ENCODE data around the gene PTBP3. TPM values are rescaled to one million over a fixed set of nuclear protein-coding genes. Genes with fewer than 3 reads are reported as not detected.

Gene PTBP3
- polyA plus RNA-seq, 3 donors, result 33.6 to 68.3 (median 51.4) TPM

- Histone ChIP-seq H3K9me3 (replicated peaks in 1 of 2; ENCODE audit: control insufficient read depth in 1 of 2, insufficient read depth in 1 of 2, low read length in 2 of 2) (no peaks in the 10 kb centered on the region), H3K36me3 (replicated peaks in 1 of 2; ENCODE audit: control insufficient read depth in 1 of 2, insufficient read depth in 2 of 2, low read length in 2 of 2) (peaks cover 0 to 2% of the 10 kb centered on the region in 2 donors), H3K9ac (ENCODE audit: insufficient read depth, low read length, poor library complexity, severe bottlenecking) (no peak overlapping the region), H3K27me3 (ENCODE audit: control insufficient read depth in 2 of 2, insufficient read depth in 2 of 2, low read length in 2 of 2) (no peaks in the 10 kb centered on the region), H3K4me2 (replicated peaks; ENCODE audit: extremely low read depth, low read length, poor library complexity, severe bottlenecking) (no peak overlapping the region), H3K4me3 (replicated peaks in 1 of 3; ENCODE audit: low read depth in 2 of 3, low read length in 3 of 3) (no peak overlapping the region), H3K4me1 (ENCODE audit: control insufficient read depth in 1 of 2, insufficient read depth in 2 of 2, low read length in 2 of 2) (peaks cover 12 to 20% of the 10 kb centered on the region in 2 donors), H2AFZ (ENCODE audit: insufficient read depth, low read depth, low read length, poor library complexity, severe bottlenecking) (no peak overlapping the region), H4K20me1 (ENCODE audit: insufficient read depth, low read length) (peaks cover 100% of the 10 kb centered on the region), H3K27ac (ENCODE audit: low read depth in 1 of 2, low read length in 2 of 2) (peak overlapping the region in 1 of 2 donors; percentile 17), H3K79me2 (ENCODE audit: insufficient read depth, low read length) (peaks cover 100% of the 10 kb centered on the region)
- Mint-ChIP-seq H3K27me3 (ENCODE audit: low read depth in 3 of 3) (no peaks in the 10 kb centered on the region), H3K4me3 (no peak overlapping the region), H3K27ac (peak overlapping the region in 4 of 7 donors; percentile 41 to 57 (median 51)), H3K36me3 (peaks cover 8 to 19% of the 10 kb centered on the region in 2 donors), H3K9me3 (peaks cover 0 to 2% (median 0%) of the 10 kb centered on the region in 7 donors), H3K4me1 (peaks cover 43% of the 10 kb centered on the region)
- no peak for TF ChIP-seq CTCF (IDR thresholded peaks at IDR 0.05)
- intact Hi-C loops (cut with micrococcal nuclease), result no loop called here
- 95% methylated on average over 4 of the region's 11 CpGs for WGBS (ENCODE audit: insufficient coverage)
- no peak for DNase-seq
Observed at GRCh38 chr9:112316258-112316943, 17.0 kb downstream of the PTBP3 start.

GRCh38 chr9:112315331-112316257, 17.8 kb downstream of the PTBP3 start:
- H3K4me3 ChIP-seq (replicated peaks in 1 of 3; ENCODE audit: low read depth in 2 of 3, low read length in 3 of 3), result no peak overlapping the region
- H2AFZ ChIP-seq (ENCODE audit: insufficient read depth, low read depth, low read length, poor library complexity, severe bottlenecking), result no peak overlapping the region
- no peaks in the 10 kb centered on the region for H3K27me3 ChIP-seq (ENCODE audit: control insufficient read depth in 2 of 2, insufficient read depth in 2 of 2, low read length in 2 of 2)
- Mint-ChIP-seq H3K27me3 (ENCODE audit: low read depth in 3 of 3) (no peaks in the 10 kb centered on the region), H3K4me1 (peaks cover 45% of the 10 kb centered on the region), H3K9me3 (peaks cover 0 to 2% (median 0%) of the 10 kb centered on the region in 7 donors), H3K36me3 (peaks cover 10 to 23% of the 10 kb centered on the region in 2 donors), H3K4me3 (no peak overlapping the region), H3K27ac (peak overlapping the region in 1 of 7 donors; percentile 49)
- WGBS (ENCODE audit: insufficient coverage), result no CpG with 5 or more reads among the region's 3 CpGs
- peak overlapping the region in 1 of 2 donors; percentile 17 for H3K27ac ChIP-seq (ENCODE audit: low read depth in 1 of 2, low read length in 2 of 2)
- no peak for TF ChIP-seq CTCF (IDR thresholded peaks at IDR 0.05)
- peaks cover 0 to 5% of the 10 kb centered on the region in 2 donors for H3K36me3 ChIP-seq (replicated peaks in 1 of 2; ENCODE audit: control insufficient read depth in 1 of 2, insufficient read depth in 2 of 2, low read length in 2 of 2)
- no peak for DNase-seq
- H3K9me3 ChIP-seq (replicated peaks in 1 of 2; ENCODE audit: control insufficient read depth in 1 of 2, insufficient read depth in 1 of 2, low read length in 2 of 2), result no peaks in the 10 kb centered on the region
- no peak overlapping the region for H3K4me2 ChIP-seq (replicated peaks; ENCODE audit: extremely low read depth, low read length, poor library complexity, severe bottlenecking)
- intact Hi-C loops (cut with micrococcal nuclease), result no loop called here
- peaks cover 12 to 20% of the 10 kb centered on the region in 2 donors for H3K4me1 ChIP-seq (ENCODE audit: control insufficient read depth in 1 of 2, insufficient read depth in 2 of 2, low read length in 2 of 2)
- peaks cover 100% of the 10 kb centered on the region for H4K20me1 ChIP-seq (ENCODE audit: insufficient read depth, low read length)
- peaks cover 100% of the 10 kb centered on the region for H3K79me2 ChIP-seq (ENCODE audit: insufficient read depth, low read length)
- H3K9ac ChIP-seq (ENCODE audit: insufficient read depth, low read length, poor library complexity, severe bottlenecking), result no peak overlapping the region

Measured in CD14-positive monocyte (primary cell).